CD4-positive, alpha-beta memory T cell (primary cell): ENCODE results near the gene SWSAP1. TPM values are rescaled to one million over a fixed set of nuclear protein-coding genes. Genes with fewer than 3 reads are reported as not detected.

Experiments used
- CTCF ChIA-PET: fragments of 350-600 bp; sonication (Branson Sonifier 250); formaldehyde crosslinking; loops from one replicate; lab custom pipeline; 2021; ENCODE audit warnings: inconsistent platforms; ENCODE audit not compliant: partially characterized antibody; lab: Charles Lee
- POLR2A ChIA-PET: fragments of 350-600 bp; sonication (Branson Sonifier 250); formaldehyde crosslinking; loops from one replicate; lab custom pipeline; 2021; ENCODE audit not compliant: partially characterized antibody; lab: Charles Lee
- DNase-seq, 5 donors: peaks; one replicate each; pipeline versions ENCODE4 v3.0.0 to v3.0.0-alpha.2; 2020 to 2022; ENCODE audit warnings: mixed read lengths in 1 of 5
- H3K27ac ChIP-seq: one replicate; pipeline ENCODE4 v1.7.0; 2013; ENCODE audit warnings: low read depth, low read length
- H3K27me3 ChIP-seq: 2 replicates; pipeline ENCODE4 v1.7.0; 2013; ENCODE audit warnings: mild to moderate bottlenecking, low read length, moderate library complexity; ENCODE audit not compliant: insufficient read depth
- H3K36me3 ChIP-seq: 2 replicates; pipeline ENCODE4 v1.7.0; 2013; ENCODE audit warnings: mild to moderate bottlenecking, low read length, moderate library complexity; ENCODE audit not compliant: insufficient read depth
- H3K4me1 ChIP-seq: 2 replicates; pipeline ENCODE4 v1.7.0; 2013; ENCODE audit warnings: mild to moderate bottlenecking, low read length, moderate library complexity; ENCODE audit not compliant: insufficient read depth
- H3K4me3 ChIP-seq, 2 donors: one replicate each; pipeline ENCODE4 v1.7.0; 2013; ENCODE audit warnings: low read length in 2 of 2, mild to moderate bottlenecking in 1 of 2
- H3K9me3 ChIP-seq, 2 donors: one replicate each; pipeline ENCODE4 v1.7.0; 2013; ENCODE audit warnings: low read length in 2 of 2, control low read depth in 1 of 2; ENCODE audit not compliant: control insufficient read depth in 1 of 2
- H3K27ac Mint-ChIP-seq, 7 donors: one replicate each; pipeline ENCODE4 v1.8.0; 2020 to 2021; ENCODE audit warnings: mixed read lengths in 7 of 7, mild to moderate bottlenecking in 6 of 7, inconsistent platforms in 3 of 7, moderate library complexity in 3 of 7
- H3K27me3 Mint-ChIP-seq, 2 donors: one replicate each; pipeline ENCODE4 v1.8.0; 2020 to 2021; ENCODE audit warnings: mixed read lengths in 2 of 2
- H3K36me3 Mint-ChIP-seq, 2 donors: one replicate each; pipeline ENCODE4 v1.8.0; 2020 to 2021; ENCODE audit warnings: mixed read lengths in 2 of 2, inconsistent platforms in 1 of 2, mild to moderate bottlenecking in 1 of 2
- H3K4me1 Mint-ChIP-seq, 4 donors: one replicate each; pipeline ENCODE4 v1.8.0; 2020 to 2021; ENCODE audit warnings: mixed read lengths in 4 of 4, mild to moderate bottlenecking in 1 of 4
- H3K4me3 Mint-ChIP-seq, 8 donors: one replicate each; pipeline ENCODE4 v1.8.0; 2020 to 2021; ENCODE audit warnings: mixed read lengths in 8 of 8, mild to moderate bottlenecking in 7 of 8, moderate library complexity in 6 of 8, inconsistent platforms in 3 of 8
- H3K9me3 Mint-ChIP-seq, 8 donors: one replicate each; pipeline ENCODE4 v1.8.0; 2020 to 2021; ENCODE audit warnings: mixed read lengths in 8 of 8, mild to moderate bottlenecking in 5 of 8, inconsistent platforms in 3 of 8, moderate library complexity in 1 of 8
- intact Hi-C: fragments of 100-400 bp; cut with micrococcal nuclease; formaldehyde crosslinking; loops from one replicate; pipeline ENCODE4 v1.15.1; 2023
- polyA plus RNA-seq, 2 donors: library from polyadenylated mRNA; unstranded; fragments of 300-500 nt; fragmentation: Illumina TruSeq; gene quantifications; one replicate each; pipeline ENCODE4 v1.2.3, GENCODE V29; 2021
- total RNA-seq, 2 experiments: library from RNA; stranded (reverse); gene quantifications; one replicate each; pipeline ENCODE4 v1.2.3, GENCODE V29; 2021

Gene SWSAP1
- total and polyA plus RNA-seq, 4 experiments from 2014 or later: 4.0 to 6.5 (median 5.6) TPM

DNA sequence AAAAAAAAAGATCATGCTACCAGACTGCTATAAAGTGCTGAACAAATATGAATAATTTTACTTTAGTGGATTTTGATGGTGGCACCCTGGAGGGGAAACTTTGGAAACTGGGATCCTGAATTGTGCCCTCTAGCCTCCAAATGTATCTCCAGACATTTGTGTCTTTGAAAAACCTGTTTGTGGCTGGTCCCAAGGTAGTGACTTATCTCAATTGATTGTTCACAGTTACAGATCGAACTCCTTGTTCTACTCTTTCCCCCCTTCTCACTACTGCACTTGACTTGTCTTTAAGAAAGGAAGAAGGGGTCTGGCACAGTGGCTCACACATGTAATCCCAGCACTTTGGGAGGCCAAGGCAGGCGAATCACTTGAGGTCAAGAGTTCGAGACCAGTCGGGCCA, 34.1 kb downstream of the SWSAP1 start:
- no peaks in the 10 kb centered on the region for H3K9me3 ChIP-seq
- no peaks in the 10 kb centered on the region for H3K27me3 ChIP-seq
- intact Hi-C loops: no loop called here
- H3K27me3 Mint-ChIP-seq: peaks cover 16 to 18% of the 10 kb centered on the region in 2 donors
- POLR2A ChIA-PET: no interaction called here
- no peak overlapping the region for H3K4me3 Mint-ChIP-seq
- H3K9me3 Mint-ChIP-seq: no peaks in the 10 kb centered on the region
- H3K36me3 Mint-ChIP-seq: no peaks in the 10 kb centered on the region
- no peak overlapping the region for H3K27ac Mint-ChIP-seq
- H3K27ac ChIP-seq: no peak overlapping the region
- CTCF ChIA-PET: no interaction called here
- H3K4me1 ChIP-seq: no peaks in the 10 kb centered on the region
- no peak for DNase-seq
- no peak overlapping the region for H3K4me3 ChIP-seq
- no peaks in the 10 kb centered on the region for H3K4me1 Mint-ChIP-seq
- H3K36me3 ChIP-seq: no peaks in the 10 kb centered on the region

DNA sequence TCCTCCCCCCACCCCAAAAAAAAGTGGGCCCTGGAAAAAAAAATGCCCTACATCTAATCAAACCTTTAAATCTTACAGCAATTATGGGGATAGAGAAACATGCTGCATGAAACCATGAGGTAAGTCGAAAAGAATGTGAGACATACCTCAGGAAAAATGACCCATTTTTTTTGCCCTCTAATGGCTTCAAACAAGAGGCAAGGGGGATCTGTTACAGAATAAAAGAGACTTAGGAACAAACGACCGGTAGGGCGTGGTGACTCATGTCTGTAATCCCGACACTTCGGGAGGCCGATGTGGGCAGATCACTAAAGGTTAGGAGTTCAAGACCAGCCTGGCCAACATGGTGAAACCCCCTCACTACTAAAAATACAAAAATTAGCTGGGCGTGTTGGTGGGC, 36.2 kb downstream of the SWSAP1 start:
- Histone ChIP-seq H3K4me1 (no peaks in the 10 kb centered on the region), H3K27ac (no peak overlapping the region), H3K36me3 (no peaks in the 10 kb centered on the region), H3K27me3 (no peaks in the 10 kb centered on the region), H3K9me3 (no peaks in the 10 kb centered on the region), H3K4me3 (no peak overlapping the region)
- Mint-ChIP-seq H3K4me3 (no peak overlapping the region), H3K27me3 (peaks cover 16 to 18% of the 10 kb centered on the region in 2 donors), H3K4me1 (no peaks in the 10 kb centered on the region), H3K9me3 (no peaks in the 10 kb centered on the region), H3K27ac (no peak overlapping the region), H3K36me3 (no peaks in the 10 kb centered on the region)
- ChIA-PET POLR2A (no interaction called here), CTCF (interaction anchor here (0.9 to 1.3 kb wide), 2 partner anchors 28 to 30 kb away, joined by 3 read pairs; no protein-coding TSS in a partner anchor)
- DNase-seq: no peak
- intact Hi-C loops: no loop called here

DNA sequence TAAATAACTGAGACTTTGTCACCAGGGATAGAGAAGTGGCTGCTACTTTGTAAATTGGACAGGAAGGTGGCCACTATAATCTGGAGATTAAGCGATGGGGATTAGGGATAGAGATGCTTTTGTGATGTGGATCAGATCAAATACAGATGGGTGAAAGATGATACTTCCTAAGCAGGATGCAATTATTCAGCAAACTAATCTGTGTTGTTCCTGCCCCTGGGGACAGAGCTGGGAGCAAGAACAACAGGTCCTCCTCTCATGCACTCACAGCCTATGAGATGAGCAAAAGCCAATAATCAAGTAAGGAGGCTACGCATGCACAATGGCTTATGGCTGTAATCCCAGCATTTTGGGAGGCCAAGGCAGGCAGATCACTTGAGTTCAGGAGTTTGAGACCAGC, 40.1 kb downstream of the SWSAP1 start:
- no peak overlapping the region for H3K4me3 ChIP-seq
- ChIA-PET CTCF (no interaction called here), POLR2A (no interaction called here)
- Mint-ChIP-seq H3K27ac (no peak overlapping the region), H3K4me1 (peaks cover 2 to 9% (median 3%) of the 10 kb centered on the region in 4 donors), H3K9me3 (no peaks in the 10 kb centered on the region), H3K4me3 (no peak overlapping the region), H3K27me3 (peaks cover 18 to 24% of the 10 kb centered on the region in 2 donors), H3K36me3 (no peaks in the 10 kb centered on the region)
- no peak for DNase-seq
- peaks cover 2% of the 10 kb centered on the region for H3K27me3 ChIP-seq
- intact Hi-C loops: no loop called here
- H3K4me1 ChIP-seq: peaks cover 9% of the 10 kb centered on the region
- no peaks in the 10 kb centered on the region for H3K36me3 ChIP-seq
- H3K27ac ChIP-seq: no peak overlapping the region
- no peaks in the 10 kb centered on the region for H3K9me3 ChIP-seq

DNA sequence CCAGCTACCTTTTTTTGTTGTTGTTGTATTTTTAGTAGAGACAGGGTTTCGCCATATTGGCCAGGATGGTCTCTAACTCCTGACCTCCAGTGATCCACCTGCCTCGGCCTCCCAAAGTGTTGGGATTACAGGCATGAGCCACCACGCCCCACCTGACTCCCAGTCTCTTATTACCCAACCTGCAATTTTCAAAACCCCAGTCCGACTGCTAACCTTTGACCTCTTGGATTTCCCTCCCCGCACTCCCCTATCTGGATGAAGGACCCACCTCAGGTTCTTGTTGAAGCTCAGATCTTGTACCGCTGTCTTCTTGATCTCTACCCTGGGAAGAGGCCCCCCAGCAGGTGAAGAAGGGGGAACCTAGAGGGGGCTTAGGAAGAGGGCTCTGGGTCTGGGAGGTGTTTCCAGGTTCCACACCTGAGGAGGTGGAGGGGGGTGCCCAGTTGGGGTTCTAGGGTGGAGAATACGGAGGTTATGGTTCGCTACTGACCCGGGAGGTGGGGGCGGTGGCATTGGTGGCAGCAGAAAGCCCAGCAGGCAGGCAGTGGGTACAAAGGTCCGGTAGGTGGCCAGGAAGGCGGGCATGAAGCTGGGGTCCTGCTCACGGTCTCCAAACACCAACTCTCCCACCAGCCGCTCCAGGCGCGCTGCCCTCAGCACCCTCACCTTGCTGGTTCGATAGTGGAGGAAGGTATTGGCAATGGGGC, 42.0 kb downstream of the SWSAP1 start:
- Histone ChIP-seq H3K36me3 (no peaks in the 10 kb centered on the region), H3K4me3 (no peak overlapping the region), H3K9me3 (no peaks in the 10 kb centered on the region), H3K27ac (no peak overlapping the region), H3K27me3 (peaks cover 18% of the 10 kb centered on the region), H3K4me1 (peaks cover 23% of the 10 kb centered on the region)
- no peak overlapping the region for H3K4me3 Mint-ChIP-seq
- H3K36me3 Mint-ChIP-seq: no peaks in the 10 kb centered on the region
- CTCF ChIA-PET: interaction anchor here (1.5 kb wide), 1 partner anchor 33 kb away, joined by 4 read pairs; the partner anchor contains the start of gene EPOR
- peaks cover 12 to 23% (median 15%) of the 10 kb centered on the region in 4 donors for H3K4me1 Mint-ChIP-seq
- intact Hi-C loops: no loop called here
- H3K27ac Mint-ChIP-seq: no peak overlapping the region
- H3K27me3 Mint-ChIP-seq: peaks cover 22 to 31% of the 10 kb centered on the region in 2 donors
- no peak for DNase-seq
- no peaks in the 10 kb centered on the region for H3K9me3 Mint-ChIP-seq
- POLR2A ChIA-PET: no interaction called here

DNA sequence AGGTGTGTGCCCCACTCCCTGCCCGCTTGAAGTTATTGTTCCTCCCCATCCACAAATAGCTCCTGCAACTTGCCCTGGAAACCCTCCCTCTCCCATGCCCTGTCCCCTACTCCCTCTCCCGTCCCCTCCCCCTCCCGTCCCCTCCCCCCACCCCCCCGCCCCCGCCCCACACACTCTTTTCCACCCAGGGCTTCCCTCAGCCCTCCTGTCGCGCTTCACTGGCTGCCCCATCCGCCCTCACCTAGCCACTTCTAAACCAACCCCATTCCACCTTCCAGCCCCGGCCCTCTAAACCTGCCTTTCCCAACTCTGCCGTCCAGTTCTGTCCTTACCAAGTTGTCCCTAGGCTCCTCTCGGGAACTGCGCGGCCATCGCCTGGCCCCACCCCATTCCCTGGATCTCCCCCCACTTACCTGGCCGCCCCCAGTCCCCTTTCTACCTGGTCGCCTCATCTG, 43.7 kb downstream of the SWSAP1 start:
- DNase-seq: no peak
- Histone ChIP-seq H3K4me1 (peaks cover 39% of the 10 kb centered on the region), H3K9me3 (no peaks in the 10 kb centered on the region), H3K36me3 (no peaks in the 10 kb centered on the region), H3K27ac (no peak overlapping the region), H3K4me3 (no peak overlapping the region), H3K27me3 (peaks cover 32% of the 10 kb centered on the region)
- Mint-ChIP-seq H3K27ac (no peak overlapping the region), H3K4me1 (peaks cover 12 to 38% (median 28%) of the 10 kb centered on the region in 4 donors), H3K4me3 (peak overlapping the region in 2 of 8 donors; percentile 39 to 40), H3K27me3 (peaks cover 32 to 44% of the 10 kb centered on the region in 2 donors), H3K36me3 (no peaks in the 10 kb centered on the region), H3K9me3 (no peaks in the 10 kb centered on the region)
- POLR2A ChIA-PET: no interaction called here
- intact Hi-C loops: no loop called here
- CTCF ChIA-PET: interaction anchor here (1.5 kb wide), 1 partner anchor 34 kb away, joined by 4 read pairs; the partner anchor contains the start of gene EPOR

DNA sequence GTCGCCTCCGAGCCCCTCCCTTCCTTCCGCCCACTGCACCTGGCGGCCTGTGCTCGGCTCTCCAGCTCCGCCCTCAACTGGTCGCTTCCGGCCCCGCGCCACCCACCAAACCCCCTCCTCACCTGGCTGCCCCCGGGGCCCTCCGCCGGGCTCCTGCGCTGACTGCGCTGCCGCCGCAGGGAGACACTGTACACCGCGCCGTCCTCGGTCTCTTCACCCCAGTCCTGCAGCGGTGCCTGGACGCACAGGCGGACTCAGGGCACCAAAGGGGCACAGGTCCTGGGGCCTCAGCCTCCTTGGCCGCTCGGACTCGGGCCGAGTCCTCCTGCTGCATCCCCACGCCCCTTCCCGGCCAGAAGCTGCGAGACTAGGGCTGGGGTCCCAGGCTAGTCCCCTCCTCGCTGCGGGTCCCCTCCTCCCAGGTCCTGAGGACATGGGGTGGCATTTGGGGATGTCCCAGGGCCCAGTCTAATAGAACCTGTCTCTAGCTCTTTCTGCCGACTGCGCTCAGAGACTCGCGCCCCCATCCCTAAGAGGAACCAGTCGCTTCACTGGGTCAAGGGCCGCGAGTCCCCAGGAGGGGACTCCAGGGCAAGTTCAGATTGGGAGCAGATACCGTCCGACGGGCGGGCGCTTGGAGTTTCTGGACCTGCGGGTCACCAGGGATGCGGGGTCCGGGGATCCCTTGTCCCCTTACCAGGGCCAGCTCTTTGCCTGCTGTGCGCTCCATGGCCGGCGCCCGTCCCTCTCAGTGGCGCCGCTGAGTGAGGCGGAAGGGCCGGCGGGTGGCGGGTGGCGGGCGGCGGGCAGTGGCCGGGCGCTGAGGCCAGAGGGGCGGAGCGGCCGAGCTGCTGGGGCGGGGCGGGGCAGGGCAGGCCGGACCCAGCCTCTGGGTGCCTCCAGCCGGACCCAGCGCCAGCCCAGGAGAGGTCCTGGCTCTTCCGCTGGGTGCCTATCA, 44.4 kb downstream of the SWSAP1 start, which contains the start of gene RGL3:
Gene RGL3 (minus strand): TSS at position 766 of the 958 bp plus-strand sequence. CDS start 36 bp downstream, at position 730.
- CTCF ChIA-PET: no interaction called here
- no peaks in the 10 kb centered on the region for H3K36me3 Mint-ChIP-seq
- POLR2A ChIA-PET: no interaction called here
- DNase-seq: no peak
- Histone ChIP-seq H3K27ac (no peak within 1 kb of the TSS), H3K4me3 (no peak within 1 kb of the TSS), H3K36me3 (no peaks in the 10 kb centered on the region), H3K27me3 (peaks cover 39% of the 10 kb centered on the region), H3K9me3 (no peaks in the 10 kb centered on the region), H3K4me1 (peaks cover 46% of the 10 kb centered on the region)
- H3K4me1 Mint-ChIP-seq: peaks cover 15 to 45% (median 35%) of the 10 kb centered on the region in 4 donors
- no peaks in the 10 kb centered on the region for H3K9me3 Mint-ChIP-seq
- peak within 1 kb of the TSS in 1 of 7 donors; percentile 3 for H3K27ac Mint-ChIP-seq
- H3K4me3 Mint-ChIP-seq: peak within 1 kb of the TSS in 6 of 8 donors; percentile 2 to 55 (median 40)
- H3K27me3 Mint-ChIP-seq: peaks cover 39 to 49% of the 10 kb centered on the region in 2 donors
- intact Hi-C loops: no loop called here
